Chondrocyte (in vitro differentiated cells): ENCODE measurements around the gene IQCH. TPM values are rescaled to one million over a fixed set of nuclear protein-coding genes. Genes with fewer than 3 reads are reported as not detected.
"Not testable (repeated sequence)": the region's sequence is repeated elsewhere in the genome, so short reads cannot be mapped to it uniquely, and the experiment has no call there.

Source experiments
- DNase-seq: peaks from one replicate; pipeline ENCODE4 v3.0.0; 2021; ENCODE audit warnings: mixed read lengths, low spot score
- H3K27ac Mint-ChIP-seq: one replicate; pipeline ENCODE4 v1.8.0; 2021; ENCODE audit warnings: mild to moderate bottlenecking, moderate library complexity, mixed read lengths; ENCODE audit not compliant: unreplicated experiment
- H3K27me3 Mint-ChIP-seq: 2 replicates; pipeline ENCODE4 v1.8.0; 2021; ENCODE audit warnings: low read depth, mixed read lengths
- H3K36me3 Mint-ChIP-seq: 2 replicates; pipeline ENCODE4 v1.8.0; 2021; ENCODE audit warnings: low read depth, mixed read lengths
- H3K4me1 Mint-ChIP-seq: 2 replicates; pipeline ENCODE4 v1.8.0; 2021; ENCODE audit warnings: low read depth, mild to moderate bottlenecking, mixed read lengths
- H3K4me3 Mint-ChIP-seq: one replicate; pipeline ENCODE4 v1.8.0; 2021; ENCODE audit warnings: mild to moderate bottlenecking, moderate library complexity, mixed read lengths; ENCODE audit not compliant: unreplicated experiment
- H3K9me3 Mint-ChIP-seq: 2 replicates; pipeline ENCODE4 v1.8.0; 2021; ENCODE audit warnings: low read depth, mixed read lengths
- CTCF ChIP-seq: fragments of 200-600 bp; sonication (generic); IDR thresholded peaks from 2 replicates; pipeline ENCODE4 v1.5.0; 2021; ENCODE audit warnings: antibody characterized with exemption, mild to moderate bottlenecking, moderate library complexity
- total RNA-seq: library from RNA; stranded (reverse); gene quantifications from 3 replicates; pipeline ENCODE4 v1.2.1, GENCODE V29; 2021

The IQCH gene
- total RNA-seq, 1 donor from 2014 or later = 1.0 TPM

DNA sequence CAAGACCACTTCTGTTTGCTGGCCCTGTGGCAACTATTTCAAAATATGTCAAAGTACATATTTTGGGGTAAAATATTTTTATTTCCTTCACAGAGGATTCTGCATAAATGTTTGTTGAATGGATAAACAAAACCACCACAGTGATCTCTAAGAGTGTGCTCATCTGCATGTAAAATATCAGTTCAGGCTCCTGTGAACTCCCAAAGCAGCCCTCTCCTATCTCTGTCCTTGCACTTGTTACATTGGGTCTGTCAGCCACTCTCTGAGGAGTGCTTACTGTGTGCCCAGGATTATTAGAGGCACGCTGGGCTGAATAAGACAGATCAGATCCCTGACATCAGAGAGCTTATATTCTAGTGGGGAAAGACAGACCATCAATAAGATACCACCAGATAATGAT is 27.1 kb downstream of the IQCH start:
- H3K9me3 Mint-ChIP-seq = peaks cover 20% of the 10 kb centered on the region
- H3K36me3 Mint-ChIP-seq = peaks cover 3% of the 10 kb centered on the region
- H3K27ac Mint-ChIP-seq = no peak overlapping the region
- H3K4me3 Mint-ChIP-seq = no peak overlapping the region
- no peak for DNase-seq
- no peaks in the 10 kb centered on the region for H3K27me3 Mint-ChIP-seq
- peaks cover 3% of the 10 kb centered on the region for H3K4me1 Mint-ChIP-seq
- TF ChIP-seq CTCF = no peak

DNA sequence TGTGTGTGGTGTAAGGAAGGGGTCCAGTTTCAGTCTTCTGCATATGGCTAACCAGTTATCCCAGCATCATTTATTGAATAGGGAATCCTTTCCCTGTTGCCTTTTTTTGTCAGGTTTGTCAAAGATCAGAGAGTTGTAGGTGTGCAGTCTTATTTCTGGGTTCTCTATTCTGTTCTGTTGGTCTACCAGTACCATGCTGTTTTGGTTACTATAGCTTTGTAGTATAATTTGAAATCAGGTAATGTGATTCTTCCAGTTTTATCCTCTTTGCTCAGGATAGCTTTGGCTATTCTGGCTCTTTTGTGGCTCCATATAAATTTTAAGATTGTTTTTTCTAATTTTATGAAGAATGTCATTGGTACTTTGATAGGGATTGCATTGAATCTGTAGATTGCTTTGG is 31.0 kb downstream of the IQCH start:
- not testable (repeated sequence) for H3K4me3 Mint-ChIP-seq, H3K4me1 Mint-ChIP-seq, DNase-seq, H3K27ac Mint-ChIP-seq, H3K36me3 Mint-ChIP-seq, H3K27me3 Mint-ChIP-seq
- peaks cover 20% of the 10 kb centered on the region for H3K9me3 Mint-ChIP-seq

DNA sequence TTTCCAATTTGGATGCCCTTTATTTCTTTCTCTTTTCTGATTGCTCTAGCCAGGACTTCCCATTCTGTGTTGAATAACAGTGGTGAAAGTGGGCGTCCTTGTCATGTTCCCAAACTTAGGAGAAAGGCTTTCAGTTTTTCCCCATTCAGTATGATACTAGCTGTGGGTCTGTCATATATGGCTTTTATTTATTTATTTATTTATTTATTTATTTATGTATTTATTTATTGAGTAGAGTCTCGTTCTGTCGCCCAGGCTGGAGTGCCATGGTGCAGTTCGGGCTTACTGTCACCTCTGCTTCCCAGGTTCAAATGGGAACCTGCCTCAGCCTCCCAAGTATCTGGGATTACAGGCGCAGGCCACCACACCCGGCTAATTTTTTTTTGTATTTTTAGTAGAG is 31.8 kb downstream of the IQCH start:
- not testable (repeated sequence) for H3K27me3 Mint-ChIP-seq, H3K27ac Mint-ChIP-seq, H3K4me3 Mint-ChIP-seq, H3K4me1 Mint-ChIP-seq, DNase-seq, H3K36me3 Mint-ChIP-seq
- H3K9me3 Mint-ChIP-seq = peaks cover 20% of the 10 kb centered on the region

DNA sequence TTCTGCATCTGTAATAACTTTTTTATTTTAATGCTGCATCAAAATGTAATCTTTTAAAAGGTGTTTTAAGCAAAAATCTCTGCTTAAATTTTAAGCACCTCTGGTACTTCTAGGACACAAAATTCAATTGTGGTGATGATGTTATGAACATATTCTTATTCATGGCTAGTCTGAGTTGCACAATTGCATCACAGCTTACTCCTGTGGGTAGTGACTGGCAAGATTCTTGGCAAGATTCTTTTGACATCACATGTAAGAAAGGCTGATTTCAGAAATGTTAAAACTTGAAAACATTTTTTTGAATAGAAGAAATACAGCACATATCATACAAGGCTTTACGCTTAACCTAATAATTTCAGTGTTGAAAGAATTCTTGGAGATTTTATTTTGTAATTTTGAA is 35.7 kb downstream of the IQCH start:
- H3K9me3 Mint-ChIP-seq = peaks cover 10% of the 10 kb centered on the region
- no peak for TF ChIP-seq CTCF
- H3K4me3 Mint-ChIP-seq = no peak overlapping the region
- H3K4me1 Mint-ChIP-seq = no peaks in the 10 kb centered on the region
- H3K36me3 Mint-ChIP-seq = peaks cover 2% of the 10 kb centered on the region
- H3K27me3 Mint-ChIP-seq = no peaks in the 10 kb centered on the region
- no peak overlapping the region for H3K27ac Mint-ChIP-seq
- DNase-seq = no peak

GRCh38 chr15:67296188-67296587 is 41.6 kb downstream of the IQCH start:
- Mint-ChIP-seq H3K27ac (no peak overlapping the region), H3K4me3 (no peak overlapping the region), H3K9me3 (no peaks in the 10 kb centered on the region), H3K27me3 (no peaks in the 10 kb centered on the region), H3K4me1 (no peaks in the 10 kb centered on the region), H3K36me3 (no peaks in the 10 kb centered on the region)
- TF ChIP-seq CTCF = no peak
- no peak for DNase-seq

DNA sequence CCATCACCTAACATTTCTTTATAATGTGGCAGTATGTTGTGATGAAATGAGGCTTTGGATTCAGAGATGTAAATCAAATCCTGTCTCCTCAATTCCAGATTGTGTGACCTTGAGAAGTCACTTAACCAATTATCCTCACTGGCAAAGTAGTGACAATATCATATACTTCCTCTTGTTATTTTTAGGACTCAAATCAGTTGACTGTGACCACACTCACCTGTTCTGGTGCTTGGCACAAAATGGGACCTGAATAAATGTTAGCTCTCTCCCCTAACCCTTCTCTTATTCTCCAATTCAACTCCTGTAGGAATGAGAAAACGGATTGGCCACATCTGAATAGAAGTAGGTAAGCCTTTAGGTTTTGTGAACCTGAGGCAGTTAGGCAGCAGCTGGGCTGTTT is 42.1 kb downstream of the IQCH start:
- no peaks in the 10 kb centered on the region for H3K4me1 Mint-ChIP-seq
- no peak overlapping the region for H3K27ac Mint-ChIP-seq
- H3K36me3 Mint-ChIP-seq = no peaks in the 10 kb centered on the region

More for the DNA sequence above, 42.1 kb downstream of the IQCH start:
- no peak for DNase-seq
- Mint-ChIP-seq H3K9me3 (no peaks in the 10 kb centered on the region), H3K27me3 (no peaks in the 10 kb centered on the region), H3K4me3 (no peak overlapping the region)
- TF ChIP-seq CTCF = no peak
